Stimulated activated CD8-positive, alpha-beta memory T cell treated with anti-CD3 and anti-CD28 coated beads, Interleukin-12 subunit alpha, Interleukin-12 subunit beta, amount 100 ng/mL, for 24 hours (primary cell): Measurements from ENCODE around the gene FSTL4.

Experiments
- DNase-seq: peaks from one replicate; pipeline ENCODE4 v3.0.0-alpha.2; 2020; ENCODE audit errors: extremely low read depth

Gene FSTL4

DNA sequence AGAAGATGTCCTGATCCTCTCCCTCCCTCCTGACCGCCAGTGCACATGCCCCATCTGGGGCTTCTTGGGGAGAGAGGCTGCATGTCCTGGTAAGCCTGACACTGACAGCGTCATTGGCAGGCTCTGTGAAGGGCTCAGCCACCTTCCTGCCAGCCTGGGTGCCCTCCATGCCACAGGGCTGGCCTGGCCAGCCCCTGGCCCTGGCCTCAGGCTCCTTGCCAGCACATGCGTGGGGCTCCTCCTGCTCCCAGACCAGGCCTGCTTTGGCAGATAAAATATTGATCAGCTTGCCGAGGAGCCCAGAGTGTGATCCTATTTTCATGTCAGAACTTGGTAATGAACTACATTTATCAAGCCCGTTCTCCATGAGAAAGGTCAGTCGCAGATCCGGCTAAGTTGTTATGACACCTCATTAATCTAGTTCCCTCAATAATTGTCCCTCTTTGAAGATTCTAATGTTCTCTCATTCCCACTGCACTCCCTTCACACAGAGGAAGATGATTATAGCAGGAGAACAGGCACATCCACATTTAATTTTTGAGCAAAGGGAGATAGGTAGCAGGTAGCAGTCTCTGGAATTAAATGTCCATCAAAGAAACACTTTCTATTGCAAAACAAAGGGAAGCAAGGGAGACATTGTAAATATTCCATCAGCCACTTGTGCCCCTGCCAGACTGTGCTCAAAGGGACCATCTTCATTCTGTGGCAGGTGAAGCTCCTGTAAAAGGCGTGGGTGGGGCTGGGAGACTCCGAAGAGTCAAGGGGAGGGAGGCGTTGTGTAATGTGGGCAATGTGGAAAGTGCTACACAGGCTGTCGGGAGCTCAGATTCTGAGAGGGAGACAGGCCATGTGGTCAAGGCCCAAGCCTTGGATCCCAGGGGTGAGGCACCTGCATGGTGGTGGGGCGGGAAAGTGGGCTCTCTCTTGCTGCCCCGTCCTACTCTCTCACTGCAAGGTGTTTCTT, 288.6 kb downstream of the FSTL4 start:
- DNase-seq = no peak

DNA sequence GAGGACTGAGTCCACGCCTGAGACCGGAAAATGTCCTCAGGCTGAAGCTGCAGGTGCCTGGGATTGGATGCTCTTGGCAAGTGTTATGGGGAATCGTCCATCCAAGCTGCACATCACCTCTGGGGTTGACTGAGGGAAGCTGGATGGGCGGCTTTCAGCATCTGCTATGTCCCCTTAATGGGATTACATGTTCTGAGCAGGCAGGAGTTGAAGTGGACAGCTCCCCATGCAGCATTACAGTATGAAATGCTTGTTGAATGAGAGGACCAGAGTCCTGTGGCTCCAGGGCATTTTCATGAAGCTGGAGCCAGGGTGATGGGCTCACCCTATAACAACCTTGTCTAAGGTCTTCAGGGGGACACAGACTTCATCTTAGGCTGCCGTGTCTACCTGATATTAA, 289.6 kb downstream of the FSTL4 start:
- DNase-seq = no peak

- no peak for DNase-seq
Observed at GRCh38 chr5:133321833-133322420, 290.4 kb downstream of the FSTL4 start.

- no peak for DNase-seq
Observed at GRCh38 chr5:133321286-133321832, 291.0 kb downstream of the FSTL4 start.

DNA sequence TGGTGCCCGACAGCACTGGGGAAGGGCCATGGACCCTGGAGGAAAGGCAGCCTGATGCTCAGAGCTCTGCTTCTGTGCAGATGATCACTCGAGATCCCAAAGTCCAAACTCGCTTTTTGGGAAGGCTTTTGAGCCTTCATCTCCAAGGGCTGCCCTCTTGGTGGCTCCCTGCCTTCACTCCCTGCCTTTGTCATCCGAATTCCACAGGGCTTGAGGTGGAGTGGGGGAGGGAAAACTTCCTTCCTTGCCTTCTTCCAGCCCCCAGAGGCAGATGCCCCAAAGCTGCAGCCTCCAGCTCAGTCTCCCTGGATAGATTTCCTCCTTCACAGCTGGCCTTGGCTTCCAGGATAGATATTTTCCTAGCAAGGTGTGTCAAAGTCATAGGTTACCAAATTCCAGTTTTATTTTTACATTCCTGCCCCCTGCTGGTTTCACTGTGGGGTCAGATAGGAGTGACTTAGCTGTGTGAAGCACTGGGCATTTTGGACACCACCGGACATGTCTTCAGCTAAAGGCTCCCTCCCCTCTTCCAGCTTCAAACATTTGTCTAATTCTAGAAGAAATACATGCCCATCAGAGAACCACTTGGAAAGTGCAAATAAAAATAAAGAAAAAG, 292.3 kb downstream of the FSTL4 start:
- no peak for DNase-seq

- DNase-seq = no peak
Observed at GRCh38 chr5:133319244-133319643, 293.1 kb downstream of the FSTL4 start.

DNA sequence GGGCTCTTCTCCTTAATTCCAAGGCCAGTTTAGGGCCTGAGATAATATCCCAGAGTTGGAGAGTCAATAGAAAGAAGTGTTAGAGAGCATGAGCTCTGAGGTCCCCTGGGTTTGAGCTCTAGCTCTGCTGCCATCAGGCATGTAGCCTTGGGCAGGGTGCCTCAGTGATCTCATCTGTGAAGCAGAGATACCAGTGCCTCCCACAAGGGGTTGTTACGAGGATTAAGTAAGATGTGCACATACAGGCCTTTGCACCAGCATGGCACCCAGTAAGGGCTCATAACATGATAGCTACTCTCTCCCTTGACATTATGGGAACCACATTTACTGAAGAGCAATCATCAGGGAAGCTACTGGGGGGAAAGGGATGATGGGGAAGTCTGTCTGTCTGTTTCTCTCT, 294.8 kb downstream of the FSTL4 start:
- no peak for DNase-seq

GRCh38 chr5:133316346-133317343, 295.7 kb downstream of the FSTL4 start:
- DNase-seq = no peak

DNA sequence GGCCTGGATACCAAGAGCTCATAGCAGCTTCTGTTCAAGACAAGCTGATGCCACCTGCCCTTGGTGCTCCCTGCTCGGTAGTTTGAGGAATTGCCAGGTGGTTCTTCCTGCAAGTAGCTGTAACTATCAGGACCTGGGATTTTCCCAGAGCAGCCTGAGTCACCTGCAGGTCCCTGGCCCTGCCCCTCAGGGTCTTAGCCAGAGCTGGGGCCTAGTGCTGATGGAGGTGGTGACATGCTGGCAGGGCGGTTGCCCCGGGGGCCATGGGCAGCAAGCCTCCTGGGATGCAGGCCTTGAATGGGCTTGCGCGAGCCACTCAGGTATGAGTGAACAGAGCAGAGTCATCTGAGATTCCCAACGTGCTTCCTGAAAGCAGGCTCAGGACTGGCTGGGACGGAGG, 298.3 kb downstream of the FSTL4 start:
- no peak for DNase-seq

- no peak for DNase-seq
Observed at GRCh38 chr5:133311176-133311575, 301.2 kb downstream of the FSTL4 start.

GRCh38 chr5:133309984-133310621, 302.2 kb downstream of the FSTL4 start:
- DNase-seq = no peak

DNA sequence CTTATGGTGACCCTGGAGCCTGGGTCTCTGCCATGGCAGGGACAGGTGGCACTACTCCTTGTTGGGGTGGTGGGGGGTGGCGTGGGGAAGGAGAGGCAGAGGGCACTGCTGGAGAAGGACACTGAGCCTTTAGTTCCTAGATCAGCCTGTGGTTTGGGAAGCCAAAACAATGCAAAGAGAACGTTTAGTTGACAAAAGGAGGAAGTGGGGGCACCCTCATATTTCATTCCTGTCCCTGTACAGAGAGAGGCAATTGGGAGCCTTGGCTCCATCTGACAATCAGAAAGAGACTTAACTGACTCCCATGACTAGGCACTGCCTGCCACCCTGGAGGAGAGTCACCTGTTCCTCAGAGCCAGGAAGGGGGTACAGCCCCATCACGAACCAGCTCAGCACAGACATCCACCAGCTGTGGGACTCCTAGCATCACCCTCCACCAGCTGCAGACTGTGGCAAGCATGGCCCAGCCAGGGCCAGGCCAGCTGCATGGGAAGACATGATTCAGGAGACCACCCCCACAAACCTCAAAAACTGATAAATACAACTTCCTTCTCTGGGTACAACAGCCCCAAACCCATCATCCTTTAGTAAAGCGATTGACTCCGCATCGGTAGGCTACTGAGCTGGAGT, 303.1 kb downstream of the FSTL4 start:
- DNase-seq = no peak

DNA sequence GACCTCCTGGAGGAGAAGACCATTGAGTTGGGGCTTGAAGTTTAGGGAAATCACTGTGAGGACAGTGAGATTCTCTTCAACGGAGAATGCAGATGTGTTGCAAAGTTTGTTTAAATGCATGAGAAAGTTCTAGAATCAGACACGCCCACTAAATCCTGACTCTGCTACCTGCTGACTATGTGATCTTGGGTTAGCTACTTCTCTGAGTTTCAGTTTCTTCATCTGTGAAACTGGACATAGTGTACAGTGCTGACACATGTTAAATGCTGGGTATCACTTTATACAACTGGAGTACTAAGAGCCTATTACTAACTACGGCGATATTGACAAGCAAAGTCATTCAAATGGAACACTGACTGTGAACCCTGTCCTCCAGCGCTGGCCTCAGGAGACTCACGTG, 305.1 kb downstream of the FSTL4 start:
- no peak for DNase-seq

DNA sequence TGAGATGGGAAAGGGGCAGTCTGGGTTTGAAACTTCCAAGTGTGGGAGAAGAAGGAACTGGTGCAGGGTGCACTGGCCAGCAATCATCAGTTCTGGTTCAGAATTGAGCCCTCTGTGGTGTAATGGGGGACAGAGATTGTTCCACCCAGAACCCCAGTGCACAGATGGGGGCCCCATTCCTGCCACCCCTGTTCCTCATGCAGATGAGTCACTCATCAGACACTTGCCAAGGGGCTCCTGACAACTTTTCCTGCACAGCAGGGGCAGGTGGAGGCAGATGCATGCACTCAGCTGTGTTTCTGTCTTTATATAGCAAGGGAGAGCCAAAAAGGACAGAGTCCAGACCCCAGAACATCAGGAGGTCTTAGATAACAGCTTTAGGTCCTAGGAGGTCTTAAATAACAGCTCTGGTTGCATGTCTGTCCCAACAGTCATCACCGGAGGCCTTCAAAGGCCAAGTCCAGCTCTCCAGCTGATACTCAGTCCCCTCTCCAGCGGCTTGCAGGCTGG, 307.6 kb downstream of the FSTL4 start:
- no peak for DNase-seq

DNA sequence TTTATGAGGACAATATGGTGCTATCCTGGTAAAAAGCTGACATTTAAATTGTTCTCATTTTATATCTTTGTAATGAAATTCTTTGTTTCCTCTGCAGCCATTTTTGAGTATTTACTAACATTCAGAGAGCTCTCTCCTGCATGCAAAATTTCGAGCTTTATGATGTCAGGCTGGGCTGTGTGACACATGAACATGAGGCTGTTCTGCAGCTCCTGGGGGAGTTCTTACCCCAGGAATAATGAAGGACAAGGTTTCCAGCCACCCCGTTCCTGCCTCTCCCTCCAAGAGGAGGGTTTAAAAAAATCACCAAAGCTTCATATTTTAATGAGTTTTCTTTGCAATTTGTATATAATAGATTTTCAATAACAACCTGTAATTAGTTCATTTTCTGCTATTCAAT, 308.2 kb downstream of the FSTL4 start:
- no peak for DNase-seq

DNA sequence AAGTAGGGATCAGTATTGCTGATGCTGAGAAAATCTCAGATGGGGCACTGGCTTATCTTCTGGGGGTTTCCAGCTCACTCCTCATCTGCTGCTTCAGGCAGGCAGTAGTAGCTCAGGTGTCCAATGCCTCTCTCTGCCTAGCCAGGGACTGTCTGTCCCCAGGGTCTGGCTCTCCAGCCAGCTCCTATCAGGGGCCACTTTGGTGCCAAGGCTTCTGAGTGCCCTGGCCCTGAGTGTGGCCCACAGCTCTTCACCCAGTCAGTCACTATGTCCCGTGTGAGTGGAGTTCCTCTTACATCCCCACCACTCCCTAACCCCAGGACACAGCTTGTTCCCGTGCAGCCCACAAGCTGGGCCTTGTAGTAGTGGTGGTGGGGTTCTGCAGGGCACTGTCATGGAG, 309.0 kb downstream of the FSTL4 start:
- no peak for DNase-seq

DNA sequence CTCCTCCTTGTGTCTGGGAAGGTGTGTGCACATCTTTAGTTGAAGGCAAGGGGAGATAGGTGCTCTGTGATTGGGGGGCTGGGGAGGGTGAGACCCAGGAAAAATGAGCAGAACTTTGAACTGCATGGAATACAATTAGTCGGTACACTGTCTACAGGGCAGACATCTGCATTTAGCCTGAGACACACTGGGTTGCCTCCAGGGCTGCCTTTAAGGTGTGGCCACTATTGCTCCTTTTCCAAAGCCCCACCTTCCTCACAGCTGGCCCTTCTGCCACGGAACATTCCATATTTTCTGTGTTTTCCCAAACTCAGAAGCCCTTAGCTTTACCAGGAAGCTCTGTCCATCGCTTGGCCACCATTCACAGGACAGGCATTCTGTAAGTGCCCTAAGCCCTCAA, 312.6 kb downstream of the FSTL4 start:
- DNase-seq = no peak

GRCh38 chr5:133299021-133299420, 313.3 kb downstream of the FSTL4 start:
- DNase-seq = no peak

GRCh38 chr5:133298447-133298846, 313.9 kb downstream of the FSTL4 start:
- no peak for DNase-seq

GRCh38 chr5:133297293-133297692, 315.0 kb downstream of the FSTL4 start:
- DNase-seq = no peak
